Measurements from ENCODE around the gene PANX2. TPM values are rescaled to one million over a fixed set of nuclear protein-coding genes. Genes with fewer than 3 reads are reported as not detected.

Gene PANX2
- total RNA-seq, 1 donor from 2014 or later = 0.26 TPM

- H3K36me3 ChIP-seq (ENCODE audit: control insufficient read depth, insufficient read depth, low read length) = peaks cover 34% of the 10 kb centered on the region
- FAIRE-seq (no peak), DNase-seq (ENCODE audit: low read depth) (no peak)
- H3K4me3 ChIP-seq (ENCODE audit: low read depth, low read length) = no peak overlapping the region
- TF ChIP-seq CTCF (IDR thresholded peaks at IDR 0.05; ENCODE audit: insufficient read depth, low read length, severe bottlenecking) = no peak
- H3K27me3 ChIP-seq (ENCODE audit: control insufficient read depth, insufficient read depth, low read length) = no peaks in the 10 kb centered on the region
Measured at GRCh38 chr22:50219800-50220602, 49.5 kb downstream of the PANX2 start.

- Histone ChIP-seq H3K36me3 (ENCODE audit: control insufficient read depth, insufficient read depth, low read length) (peaks cover 36% of the 10 kb centered on the region), H3K27me3 (ENCODE audit: control insufficient read depth, insufficient read depth, low read length) (no peaks in the 10 kb centered on the region), H3K4me3 (ENCODE audit: low read depth, low read length) (no peak overlapping the region)
- no peak for TF ChIP-seq CTCF (IDR thresholded peaks at IDR 0.05; ENCODE audit: insufficient read depth, low read length, severe bottlenecking)
- FAIRE-seq (peak; percentile 89), DNase-seq (ENCODE audit: low read depth) (no peak)
Measured at GRCh38 chr22:50220603-50221409, 50.3 kb downstream of the PANX2 start.

- TF ChIP-seq CTCF (IDR thresholded peaks at IDR 0.05; ENCODE audit: insufficient read depth, low read length, severe bottlenecking) = peak; percentile 1
- Histone ChIP-seq H3K27me3 (ENCODE audit: control insufficient read depth, insufficient read depth, low read length) (no peaks in the 10 kb centered on the region), H3K4me3 (ENCODE audit: low read depth, low read length) (no peak overlapping the region), H3K36me3 (ENCODE audit: control insufficient read depth, insufficient read depth, low read length) (peaks cover 31% of the 10 kb centered on the region)
- FAIRE-seq (no peak), DNase-seq (ENCODE audit: low read depth) (no peak)
Measured at GRCh38 chr22:50221410-50222300, 51.1 kb downstream of the PANX2 start.

- H3K27me3 ChIP-seq (ENCODE audit: control insufficient read depth, insufficient read depth, low read length) = no peaks in the 10 kb centered on the region
- DNase-seq (ENCODE audit: low read depth) = no peak
- TF ChIP-seq CTCF (IDR thresholded peaks at IDR 0.05; ENCODE audit: insufficient read depth, low read length, severe bottlenecking) = no peak
- H3K4me3 ChIP-seq (ENCODE audit: low read depth, low read length) = no peak overlapping the region
- FAIRE-seq = no peak
- H3K36me3 ChIP-seq (ENCODE audit: control insufficient read depth, insufficient read depth, low read length) = peaks cover 28% of the 10 kb centered on the region
Measured at GRCh38 chr22:50222508-50222907, 52.0 kb downstream of the PANX2 start.

GRCh38 chr22:50224071-50224470 lies 53.5 kb downstream of the PANX2 start:
- H3K27me3 ChIP-seq (ENCODE audit: control insufficient read depth, insufficient read depth, low read length) = no peaks in the 10 kb centered on the region
- no peak for TF ChIP-seq CTCF (IDR thresholded peaks at IDR 0.05; ENCODE audit: insufficient read depth, low read length, severe bottlenecking)
- peaks cover 27% of the 10 kb centered on the region for H3K36me3 ChIP-seq (ENCODE audit: control insufficient read depth, insufficient read depth, low read length)
- no peak overlapping the region for H3K4me3 ChIP-seq (ENCODE audit: low read depth, low read length)
- DNase-seq (ENCODE audit: low read depth) (no peak), FAIRE-seq (no peak)
